DOHH2 (cell line): ENCODE measurements around the gene SIPA1L3.

Experiments
- H3F3A ChIP-seq: fragments of 200-600 bp; sonication (generic), shearing (Covaris generic); 2 replicates; pipeline ENCODE4 v1.6.0; 2016; ENCODE audit warnings: antibody characterized with exemption, mild to moderate bottlenecking; ENCODE audit not compliant: control insufficient read depth, insufficient read depth
- H3K27ac ChIP-seq: fragments of 200-600 bp; sonication (generic); 2 replicates; pipeline ENCODE4 v1.5.1; 2014; ENCODE audit warnings: low read depth, mild to moderate bottlenecking, low read length, moderate library complexity
- H3K27me3 ChIP-seq: fragments of 200-600 bp; sonication (generic); 2 replicates; pipeline ENCODE4 v1.6.1; 2014; ENCODE audit warnings: mild to moderate bottlenecking, low read length, mixed read lengths; ENCODE audit not compliant: control insufficient read depth
- H3K36me3 ChIP-seq: fragments of 200-600 bp; sonication (generic); 2 replicates; pipeline ENCODE4 v1.6.1; 2014; ENCODE audit warnings: mild to moderate bottlenecking, low read length, moderate library complexity, mixed read lengths; ENCODE audit not compliant: control insufficient read depth
- H3K4me1 ChIP-seq: fragments of 200-600 bp; sonication (generic); 2 replicates; pipeline ENCODE4 v1.6.1; 2014; ENCODE audit warnings: mild to moderate bottlenecking, low read length, mixed read lengths; ENCODE audit not compliant: control insufficient read depth
- H3K4me2 ChIP-seq: fragments of 200-600 bp; sonication (generic); 2 replicates; pipeline ENCODE4 v1.6.0; 2014; ENCODE audit warnings: mild to moderate bottlenecking, low read length, moderate library complexity
- H3K4me3 ChIP-seq: fragments of 200-600 bp; sonication (generic); 2 replicates; pipeline ENCODE4 v1.5.1; 2014; ENCODE audit warnings: mild to moderate bottlenecking, low read length, mixed read lengths
- H3K79me2 ChIP-seq: fragments of 200-600 bp; sonication (generic); 2 replicates; pipeline ENCODE4 v1.6.1; 2014; ENCODE audit warnings: mild to moderate bottlenecking, low read length, mixed read lengths; ENCODE audit not compliant: control insufficient read depth
- H3K9me2 ChIP-seq: fragments of 200-600 bp; sonication (generic); replicated peaks from 2 replicates; pipeline ENCODE4 v1.6.1; 2014; ENCODE audit warnings: mild to moderate bottlenecking, low read length, mixed read lengths; ENCODE audit not compliant: control insufficient read depth
- H3K9me3 ChIP-seq: fragments of 200-600 bp; sonication (generic); 2 replicates; pipeline ENCODE4 v1.6.1; 2014; ENCODE audit warnings: antibody characterized with exemption, low read length, mixed read lengths; ENCODE audit not compliant: control insufficient read depth, insufficient read depth
- H4K20me1 ChIP-seq: fragments of 200-600 bp; sonication (generic); 2 replicates; pipeline ENCODE4 v1.6.0; 2014; ENCODE audit warnings: low read depth, mild to moderate bottlenecking, antibody characterized with exemption, low read length, moderate library complexity; ENCODE audit not compliant: control insufficient read depth, insufficient read depth
- EZH2phosphoT487 ChIP-seq: fragments of 200-600 bp; sonication (generic); IDR thresholded peaks from 2 replicates; pipeline ENCODE4 v1.6.1; 2017; ENCODE audit warnings: borderline replicate concordance, mild to moderate bottlenecking, antibody characterized with exemption, low read length, moderate library complexity, mixed read lengths
- TF ChIP-seq, protein P1 (sequence below): fragments of 200-600 bp; sonication (generic); IDR thresholded peaks from one replicate; pipeline ENCODE4 v1.5.1; 2014; ENCODE audit warnings: antibody characterized with exemption, mild to moderate bottlenecking, low read depth, low read length; ENCODE audit not compliant: poor library complexity, severe bottlenecking

The SIPA1L3 gene

GRCh38 chr19:38059897-38060296 lies 152.9 kb downstream of the SIPA1L3 start:
- no peak overlapping the region for H3K27ac ChIP-seq
- no peak for TF ChIP-seq EZH2phosphoT487
- TF ChIP-seq, protein P1, sequence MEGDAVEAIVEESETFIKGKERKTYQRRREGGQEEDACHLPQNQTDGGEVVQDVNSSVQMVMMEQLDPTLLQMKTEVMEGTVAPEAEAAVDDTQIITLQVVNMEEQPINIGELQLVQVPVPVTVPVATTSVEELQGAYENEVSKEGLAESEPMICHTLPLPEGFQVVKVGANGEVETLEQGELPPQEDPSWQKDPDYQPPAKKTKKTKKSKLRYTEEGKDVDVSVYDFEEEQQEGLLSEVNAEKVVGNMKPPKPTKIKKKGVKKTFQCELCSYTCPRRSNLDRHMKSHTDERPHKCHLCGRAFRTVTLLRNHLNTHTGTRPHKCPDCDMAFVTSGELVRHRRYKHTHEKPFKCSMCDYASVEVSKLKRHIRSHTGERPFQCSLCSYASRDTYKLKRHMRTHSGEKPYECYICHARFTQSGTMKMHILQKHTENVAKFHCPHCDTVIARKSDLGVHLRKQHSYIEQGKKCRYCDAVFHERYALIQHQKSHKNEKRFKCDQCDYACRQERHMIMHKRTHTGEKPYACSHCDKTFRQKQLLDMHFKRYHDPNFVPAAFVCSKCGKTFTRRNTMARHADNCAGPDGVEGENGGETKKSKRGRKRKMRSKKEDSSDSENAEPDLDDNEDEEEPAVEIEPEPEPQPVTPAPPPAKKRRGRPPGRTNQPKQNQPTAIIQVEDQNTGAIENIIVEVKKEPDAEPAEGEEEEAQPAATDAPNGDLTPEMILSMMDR = no peak
- H3K36me3 ChIP-seq = no peaks in the 10 kb centered on the region
- H3F3A ChIP-seq = no peaks in the 10 kb centered on the region
- H3K4me3 ChIP-seq = no peak overlapping the region
- H3K27me3 ChIP-seq = no peaks in the 10 kb centered on the region
- H4K20me1 ChIP-seq = no peaks in the 10 kb centered on the region
- no peak overlapping the region for H3K4me2 ChIP-seq
- H3K9me3 ChIP-seq = no peaks in the 10 kb centered on the region
- peaks cover 11% of the 10 kb centered on the region for H3K79me2 ChIP-seq
- H3K4me1 ChIP-seq = peaks cover 29% of the 10 kb centered on the region
- H3K9me2 ChIP-seq = no peaks in the 10 kb centered on the region

DNA sequence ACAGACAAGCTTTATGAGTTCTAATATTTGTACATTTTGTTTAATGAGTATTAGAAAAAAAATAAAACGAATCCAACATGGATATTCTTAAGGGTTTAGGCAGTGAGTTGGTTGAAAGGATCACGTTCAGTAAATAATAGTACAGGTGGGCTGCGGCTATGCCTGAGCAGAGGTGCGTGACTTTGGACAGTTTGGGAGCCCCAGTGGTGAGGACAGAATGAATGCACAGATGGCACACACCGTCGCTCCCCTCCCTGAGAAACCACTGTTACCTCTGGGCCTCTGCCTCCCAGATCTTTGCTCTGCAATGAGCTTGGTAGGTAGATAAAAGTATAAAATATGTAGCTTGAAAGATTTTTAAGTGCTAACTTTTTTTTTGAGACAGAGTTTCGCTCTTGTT lies 153.3 kb downstream of the SIPA1L3 start:
- no peak overlapping the region for H3K27ac ChIP-seq
- TF ChIP-seq EZH2phosphoT487 = no peak
- TF ChIP-seq, protein P1 = no peak
- H3K4me1 ChIP-seq = peaks cover 31% of the 10 kb centered on the region
- no peaks in the 10 kb centered on the region for H3K9me2 ChIP-seq
- H3K4me3 ChIP-seq = no peak overlapping the region
- no peaks in the 10 kb centered on the region for H4K20me1 ChIP-seq
- no peaks in the 10 kb centered on the region for H3K36me3 ChIP-seq
- H3K79me2 ChIP-seq = peaks cover 11% of the 10 kb centered on the region
- no peak overlapping the region for H3K4me2 ChIP-seq
- H3K9me3 ChIP-seq = no peaks in the 10 kb centered on the region
- no peaks in the 10 kb centered on the region for H3F3A ChIP-seq
- no peaks in the 10 kb centered on the region for H3K27me3 ChIP-seq

- peaks cover 11% of the 10 kb centered on the region for H3K79me2 ChIP-seq
- no peak overlapping the region for H3K4me3 ChIP-seq
- H3K9me3 ChIP-seq = no peaks in the 10 kb centered on the region
- H3K4me1 ChIP-seq = peaks cover 31% of the 10 kb centered on the region
- no peak overlapping the region for H3K27ac ChIP-seq
- H3F3A ChIP-seq = no peaks in the 10 kb centered on the region
- H4K20me1 ChIP-seq = no peaks in the 10 kb centered on the region
- H3K4me2 ChIP-seq = no peak overlapping the region
- H3K9me2 ChIP-seq = no peaks in the 10 kb centered on the region
- no peaks in the 10 kb centered on the region for H3K36me3 ChIP-seq
- H3K27me3 ChIP-seq = no peaks in the 10 kb centered on the region
- TF ChIP-seq, protein P1 = no peak
- no peak for TF ChIP-seq EZH2phosphoT487
Observed at GRCh38 chr19:38061294-38061693, 154.3 kb downstream of the SIPA1L3 start.
